ENCODE results near the gene PCLO. TPM values are rescaled to one million over a fixed set of nuclear protein-coding genes. Genes with fewer than 3 reads are reported as not detected.

The PCLO gene
- total RNA-seq, 1 donor from 2014 or later: 5.3 TPM

- H3K4me3 Mint-ChIP-seq: no peak overlapping the region
- H3K9me3 Mint-ChIP-seq: peaks cover 13% of the 10 kb centered on the region
- no peak for DNase-seq (ENCODE audit: low spot score in 2 of 2, unreplicated experiment in 2 of 2)
- H3K4me1 Mint-ChIP-seq: no peaks in the 10 kb centered on the region
- no peak overlapping the region for H3K27ac Mint-ChIP-seq
- H3K36me3 Mint-ChIP-seq: no peaks in the 10 kb centered on the region
- no peak for TF ChIP-seq CTCF (IDR thresholded peaks at IDR 0.05; ENCODE audit: unreplicated experiment)
- no peaks in the 10 kb centered on the region for H3K27me3 Mint-ChIP-seq (ENCODE audit: low read depth)
Measured at GRCh38 chr7:82957521-82957920, 205.2 kb downstream of the PCLO start.

GRCh38 chr7:82953324-82954027, 209.2 kb downstream of the PCLO start:
- TF ChIP-seq CTCF (IDR thresholded peaks at IDR 0.05; ENCODE audit: unreplicated experiment): no peak
- no peak overlapping the region for H3K27ac Mint-ChIP-seq
- no peaks in the 10 kb centered on the region for H3K27me3 Mint-ChIP-seq (ENCODE audit: low read depth)
- no peak for DNase-seq (ENCODE audit: low spot score in 2 of 2, unreplicated experiment in 2 of 2)
- H3K4me1 Mint-ChIP-seq: no peaks in the 10 kb centered on the region
- peaks cover 16% of the 10 kb centered on the region for H3K9me3 Mint-ChIP-seq
- H3K36me3 Mint-ChIP-seq: no peaks in the 10 kb centered on the region
- no peak overlapping the region for H3K4me3 Mint-ChIP-seq

GRCh38 chr7:82950436-82950835, 212.2 kb downstream of the PCLO start:
- no peaks in the 10 kb centered on the region for H3K4me1 Mint-ChIP-seq
- H3K36me3 Mint-ChIP-seq: no peaks in the 10 kb centered on the region
- no peak for TF ChIP-seq CTCF (IDR thresholded peaks at IDR 0.05; ENCODE audit: unreplicated experiment)
- H3K27me3 Mint-ChIP-seq (ENCODE audit: low read depth): no peaks in the 10 kb centered on the region
- H3K9me3 Mint-ChIP-seq: peaks cover 16% of the 10 kb centered on the region
- H3K4me3 Mint-ChIP-seq: no peak overlapping the region
- no peak overlapping the region for H3K27ac Mint-ChIP-seq
- DNase-seq (ENCODE audit: low spot score in 2 of 2, unreplicated experiment in 2 of 2): no peak

GRCh38 chr7:82945480-82945879, 217.2 kb downstream of the PCLO start:
- no peak for DNase-seq (ENCODE audit: low spot score in 2 of 2, unreplicated experiment in 2 of 2)
- Mint-ChIP-seq H3K9me3 (no peaks in the 10 kb centered on the region), H3K27me3 (ENCODE audit: low read depth) (no peaks in the 10 kb centered on the region), H3K4me1 (no peaks in the 10 kb centered on the region), H3K36me3 (no peaks in the 10 kb centered on the region), H3K4me3 (no peak overlapping the region), H3K27ac (no peak overlapping the region)
- TF ChIP-seq CTCF (IDR thresholded peaks at IDR 0.05; ENCODE audit: unreplicated experiment): no peak

- Mint-ChIP-seq H3K36me3 (no peaks in the 10 kb centered on the region), H3K27me3 (ENCODE audit: low read depth) (no peaks in the 10 kb centered on the region), H3K27ac (no peak overlapping the region), H3K9me3 (no peaks in the 10 kb centered on the region), H3K4me3 (no peak overlapping the region), H3K4me1 (no peaks in the 10 kb centered on the region)
- no peak for DNase-seq (ENCODE audit: low spot score in 2 of 2, unreplicated experiment in 2 of 2)
- no peak for TF ChIP-seq CTCF (IDR thresholded peaks at IDR 0.05; ENCODE audit: unreplicated experiment)
Measured at GRCh38 chr7:82945056-82945455, 217.6 kb downstream of the PCLO start.

Data from mesothelial cell of epicardium (in vitro differentiated cells).